ENCODE data around the gene PDHX.

Gene PDHX

DNA sequence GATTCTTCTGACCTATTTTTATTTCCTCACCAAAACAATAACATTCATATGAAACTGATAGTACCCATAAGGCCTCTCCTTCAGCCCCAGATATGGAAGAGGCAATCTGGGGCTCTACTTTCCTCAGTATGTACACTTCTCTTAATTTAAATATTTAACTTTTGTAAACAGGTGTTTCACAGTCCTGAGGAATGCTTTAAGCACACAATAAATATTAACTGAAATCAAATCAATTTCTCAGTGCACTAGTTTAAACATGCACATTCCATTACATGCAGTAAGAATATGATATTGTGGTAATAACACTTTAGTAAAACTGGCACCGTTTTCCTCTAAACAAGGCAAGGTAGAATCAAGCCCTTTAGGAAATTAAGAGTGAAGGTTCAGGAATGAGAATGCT, 29.2 kb upstream of the PDHX start:
- H3K4me2 ChIP-seq (ENCODE audit: insufficient read depth, low read length), result no peak overlapping the region
- H3K9me3 ChIP-seq (ENCODE audit: insufficient read depth, low read length, severe bottlenecking), result no peaks in the 10 kb centered on the region
- H3K27ac ChIP-seq (ENCODE audit: low read length), result no peak overlapping the region

DNA sequence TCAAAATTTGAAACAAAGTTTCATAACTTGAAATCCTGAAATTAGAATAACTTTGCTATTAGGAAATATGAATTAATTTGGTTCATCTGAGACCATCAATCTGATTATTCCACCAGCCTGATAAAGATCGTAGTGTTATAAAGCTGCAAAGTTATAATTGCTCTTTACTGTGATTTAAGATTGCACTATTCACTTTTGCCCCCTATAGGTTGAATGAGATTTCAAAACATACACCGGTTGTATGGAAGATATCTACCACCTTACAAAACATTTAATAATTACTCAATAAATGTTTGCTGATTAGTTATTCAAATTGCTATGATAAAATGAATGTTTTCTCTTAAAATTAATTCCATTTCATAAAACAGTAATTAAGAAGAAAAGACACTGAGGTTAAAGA, 26.3 kb upstream of the PDHX start:
- ATAC-seq (ENCODE audit: insufficient read depth, low read depth) (no peak), DNase-seq (no peak)
- Histone ChIP-seq H3K4me3 (ENCODE audit: low read depth in 1 of 2, low read length in 2 of 2) (no peak overlapping the region), H2AFZ (ENCODE audit: low read depth, low read length) (no peak overlapping the region), H3K27me3 (ENCODE audit: insufficient read depth, low read length, poor library complexity) (no peaks in the 10 kb centered on the region), H3K4me2 (ENCODE audit: insufficient read depth, low read length) (no peak overlapping the region), H3K9me3 (ENCODE audit: insufficient read depth, low read length, severe bottlenecking) (no peaks in the 10 kb centered on the region), H3K36me3 (ENCODE audit: insufficient read depth, low read length) (peaks cover 24% of the 10 kb centered on the region; the same call in 1 of the 2 replicates), H3K4me1 (ENCODE audit: insufficient read depth, low read length) (no peaks in the 10 kb centered on the region), H3K9ac (ENCODE audit: low read depth, low read length) (no peak overlapping the region), H4K20me1 (ENCODE audit: insufficient read depth, low read length) (no peaks in the 10 kb centered on the region), H3K79me2 (ENCODE audit: insufficient read depth, low read length) (no peaks in the 10 kb centered on the region; the same call in 1 of the 2 replicates), H3K27ac (ENCODE audit: low read length) (no peak overlapping the region)
- no peak for TF ChIP-seq EZH2 (IDR thresholded peaks at IDR 0.05; ENCODE audit: borderline replicate concordance, low read depth, low read length, severe bottlenecking)
- TF ChIP-seq, protein P1, sequence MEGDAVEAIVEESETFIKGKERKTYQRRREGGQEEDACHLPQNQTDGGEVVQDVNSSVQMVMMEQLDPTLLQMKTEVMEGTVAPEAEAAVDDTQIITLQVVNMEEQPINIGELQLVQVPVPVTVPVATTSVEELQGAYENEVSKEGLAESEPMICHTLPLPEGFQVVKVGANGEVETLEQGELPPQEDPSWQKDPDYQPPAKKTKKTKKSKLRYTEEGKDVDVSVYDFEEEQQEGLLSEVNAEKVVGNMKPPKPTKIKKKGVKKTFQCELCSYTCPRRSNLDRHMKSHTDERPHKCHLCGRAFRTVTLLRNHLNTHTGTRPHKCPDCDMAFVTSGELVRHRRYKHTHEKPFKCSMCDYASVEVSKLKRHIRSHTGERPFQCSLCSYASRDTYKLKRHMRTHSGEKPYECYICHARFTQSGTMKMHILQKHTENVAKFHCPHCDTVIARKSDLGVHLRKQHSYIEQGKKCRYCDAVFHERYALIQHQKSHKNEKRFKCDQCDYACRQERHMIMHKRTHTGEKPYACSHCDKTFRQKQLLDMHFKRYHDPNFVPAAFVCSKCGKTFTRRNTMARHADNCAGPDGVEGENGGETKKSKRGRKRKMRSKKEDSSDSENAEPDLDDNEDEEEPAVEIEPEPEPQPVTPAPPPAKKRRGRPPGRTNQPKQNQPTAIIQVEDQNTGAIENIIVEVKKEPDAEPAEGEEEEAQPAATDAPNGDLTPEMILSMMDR (IDR thresholded peaks at IDR 0.05; ENCODE audit: borderline replicate concordance, extremely low read depth, low read length, poor library complexity, severe bottlenecking), result no peak

More for the DNA sequence above, 29.2 kb upstream of the PDHX start:
- TF ChIP-seq, protein P1 (IDR thresholded peaks at IDR 0.05; ENCODE audit: borderline replicate concordance, extremely low read depth, low read length, poor library complexity, severe bottlenecking), result no peak
- no peak for TF ChIP-seq EZH2 (IDR thresholded peaks at IDR 0.05; ENCODE audit: borderline replicate concordance, low read depth, low read length, severe bottlenecking)
- Histone ChIP-seq H3K27me3 (ENCODE audit: insufficient read depth, low read length, poor library complexity) (no peaks in the 10 kb centered on the region), H4K20me1 (ENCODE audit: insufficient read depth, low read length) (no peaks in the 10 kb centered on the region), H3K4me3 (ENCODE audit: low read depth in 1 of 2, low read length in 2 of 2) (no peak overlapping the region), H3K79me2 (ENCODE audit: insufficient read depth, low read length) (no peaks in the 10 kb centered on the region), H2AFZ (ENCODE audit: low read depth, low read length) (no peak overlapping the region), H3K4me1 (ENCODE audit: insufficient read depth, low read length) (no peaks in the 10 kb centered on the region), H3K9ac (ENCODE audit: low read depth, low read length) (no peak overlapping the region), H3K36me3 (ENCODE audit: insufficient read depth, low read length) (peaks cover 32% of the 10 kb centered on the region; the same call in 1 of the 2 replicates)
- ATAC-seq (ENCODE audit: insufficient read depth, low read depth) (no peak), DNase-seq (no peak)

DNA sequence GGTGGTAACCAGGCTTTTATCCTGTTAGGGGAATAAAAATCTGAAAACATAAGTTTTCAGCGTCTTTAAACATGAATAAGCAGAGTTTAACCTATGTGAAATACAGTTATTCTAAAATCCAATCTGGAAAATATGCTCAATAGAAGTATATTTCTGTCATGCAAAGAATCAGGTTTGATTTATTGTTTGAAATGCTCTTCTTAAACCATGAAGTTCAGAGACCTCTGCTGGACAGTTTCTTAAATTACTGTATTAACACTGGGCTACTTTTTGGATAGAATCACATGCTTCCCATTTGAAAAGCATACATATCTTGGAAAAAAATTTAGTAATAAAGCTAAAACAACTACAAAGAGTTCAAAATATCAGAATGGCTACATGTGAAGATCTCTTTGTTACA, 25.6 kb upstream of the PDHX start:
- no peak overlapping the region for H3K4me3 ChIP-seq (ENCODE audit: low read depth in 1 of 2, low read length in 2 of 2)
- no peak overlapping the region for H3K4me2 ChIP-seq (ENCODE audit: insufficient read depth, low read length)
- H2AFZ ChIP-seq (ENCODE audit: low read depth, low read length), result no peak overlapping the region
- H3K27me3 ChIP-seq (ENCODE audit: insufficient read depth, low read length, poor library complexity), result no peaks in the 10 kb centered on the region
- no peak overlapping the region for H3K9ac ChIP-seq (ENCODE audit: low read depth, low read length)
- no peaks in the 10 kb centered on the region; the same call in 1 of the 2 replicates for H3K79me2 ChIP-seq (ENCODE audit: insufficient read depth, low read length)
- no peak for DNase-seq
- no peak overlapping the region for H3K27ac ChIP-seq (ENCODE audit: low read length)
- no peaks in the 10 kb centered on the region for H4K20me1 ChIP-seq (ENCODE audit: insufficient read depth, low read length)
- H3K4me1 ChIP-seq (ENCODE audit: insufficient read depth, low read length), result no peaks in the 10 kb centered on the region
- ATAC-seq (ENCODE audit: insufficient read depth, low read depth), result peak; percentile 39; the same call in 1 of the 3 replicates
- peaks cover 24% of the 10 kb centered on the region; the same call in 1 of the 2 replicates for H3K36me3 ChIP-seq (ENCODE audit: insufficient read depth, low read length)
- TF ChIP-seq EZH2 (IDR thresholded peaks at IDR 0.05; ENCODE audit: borderline replicate concordance, low read depth, low read length, severe bottlenecking), result no peak
- TF ChIP-seq, protein P1 (IDR thresholded peaks at IDR 0.05; ENCODE audit: borderline replicate concordance, extremely low read depth, low read length, poor library complexity, severe bottlenecking), result peak; percentile 53
- no peaks in the 10 kb centered on the region for H3K9me3 ChIP-seq (ENCODE audit: insufficient read depth, low read length, severe bottlenecking)

Measured in DND-41 (cell line).